Mesangial cell (primary cell): ENCODE measurements around the gene SLAMF9. TPM values are rescaled to one million over a fixed set of nuclear protein-coding genes. Genes with fewer than 3 reads are reported as not detected.

ENCODE experiments used
- total RNA-seq: library from RNA; depleted of rRNA; stranded (reverse); fragments of >200 nt; gene quantifications from 2 replicates; pipeline ENCODE4 v1.2.3, GENCODE V29; 2015

SLAMF9 gene
- not detected in 2 replicates for total RNA-seq

GRCh38 chr1:159953536-159954515, at the start of gene SLAMF9:
TSS of gene SLAMF9 (minus strand) at chr1:159954237. CDS start at chr1:159954137, 100 bp downstream.

GRCh38 chr1:159945483-159946241, 8.4 kb downstream of the SLAMF9 start, which contains the start of gene IGSF9:
TSS of gene IGSF9 (minus strand) at chr1:159945613. CDS start at chr1:159943454, 2,159 bp downstream.

GRCh38 chr1:159924791-159925718, 29.0 kb downstream of the SLAMF9 start, which contains the start of gene TAGLN2:
TSS of gene TAGLN2 (minus strand) at chr1:159925507. CDS start at chr1:159920509, 4,998 bp downstream.

Other genes starting within 250 kb of the SLAMF9 start
- gene CRP, start 239.6 kb downstream of the SLAMF9 start, total RNA-seq: not detected in 2 replicates
- 44.0 and 67.8 TPM in 2 replicates for gene DUSP23, start 173.3 kb downstream of the SLAMF9 start, total RNA-seq
- gene FCRL6, start 151.9 kb downstream of the SLAMF9 start, total RNA-seq: not detected in 2 replicates
- not detected in 2 replicates for gene SLAMF8, start 127.4 kb downstream of the SLAMF9 start, total RNA-seq
- not detected in 2 replicates for gene VSIG8, start 91.6 kb downstream of the SLAMF9 start, total RNA-seq
- 0.16 and 0.63 TPM in 2 replicates for gene CFAP45, start 54.1 kb downstream of the SLAMF9 start, total RNA-seq
- gene TAGLN2, start 28.7 kb downstream of the SLAMF9 start, total RNA-seq: 620 and 1,348 TPM in 2 replicates
- gene IGSF9, start 8.6 kb downstream of the SLAMF9 start, total RNA-seq: 0.16 and 0.76 TPM in 2 replicates
- gene PIGM, start 77.8 kb upstream of the SLAMF9 start, total RNA-seq: 2.1 and 3.3 TPM in 2 replicates
- gene KCNJ10, start 115.9 kb upstream of the SLAMF9 start, total RNA-seq: not detected in 2 replicates
- gene KCNJ9, start 127.3 kb upstream of the SLAMF9 start, total RNA-seq: not detected in 2 replicates
- gene IGSF8, start 144.4 kb upstream of the SLAMF9 start, total RNA-seq: 24.3 and 31.2 TPM in 2 replicates
- under 0.01 TPM in 1 of 2 replicates, not detected in the other for gene ATP1A2, start 161.5 kb upstream of the SLAMF9 start, total RNA-seq
- not detected in 2 replicates for gene ATP1A4, start 197.4 kb upstream of the SLAMF9 start, total RNA-seq
- not detected in 2 replicates for gene CASQ1, start 236.3 kb upstream of the SLAMF9 start, total RNA-seq